ENCODE measurements around the gene JPH4. TPM values are rescaled to one million over a fixed set of nuclear protein-coding genes. Genes with fewer than 3 reads are reported as not detected.

JPH4 gene
- total RNA-seq, 1 donor from 2014 or later = 0.22 TPM

DNA sequence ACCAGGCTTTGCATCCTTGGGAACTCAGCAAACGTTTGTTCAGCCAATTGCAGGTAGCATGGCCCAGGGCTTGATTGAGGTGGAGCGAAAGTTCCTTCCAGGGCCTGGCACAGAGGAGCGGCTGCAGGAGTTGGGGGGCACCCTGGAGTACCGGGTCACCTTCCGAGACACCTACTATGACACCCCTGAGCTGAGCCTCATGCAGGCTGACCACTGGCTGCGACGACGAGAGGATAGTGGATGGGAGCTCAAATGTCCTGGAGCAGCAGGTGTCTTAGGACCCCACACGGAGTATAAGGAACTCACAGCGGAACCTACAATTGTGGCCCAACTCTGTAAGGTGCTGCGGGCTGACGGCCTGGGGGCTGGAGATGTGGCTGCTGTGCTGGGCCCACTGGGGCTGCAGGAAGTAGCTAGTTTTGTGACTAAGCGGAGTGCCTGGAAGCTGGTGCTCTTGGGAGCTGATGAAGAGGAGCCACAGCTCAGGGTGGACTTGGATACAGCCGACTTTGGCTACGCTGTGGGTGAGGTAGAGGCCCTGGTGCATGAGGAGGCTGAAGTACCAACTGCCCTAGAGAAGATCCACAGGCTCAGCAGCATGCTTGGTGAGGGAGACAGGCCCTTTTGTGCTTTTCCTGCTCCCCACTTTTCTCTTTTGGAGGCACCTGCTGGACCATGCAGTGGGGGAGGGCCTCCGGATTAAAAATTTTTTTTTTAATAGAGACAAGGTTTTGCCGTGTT, 21.7 kb downstream of the JPH4 start:
- ATAC-seq (no peak), DNase-seq (no peak)
- intact Hi-C loops (cut with micrococcal nuclease) = loop anchor here (5.0 kb wide), 1 partner anchor 80 kb away; no protein-coding TSS in a partner anchor

DNA sequence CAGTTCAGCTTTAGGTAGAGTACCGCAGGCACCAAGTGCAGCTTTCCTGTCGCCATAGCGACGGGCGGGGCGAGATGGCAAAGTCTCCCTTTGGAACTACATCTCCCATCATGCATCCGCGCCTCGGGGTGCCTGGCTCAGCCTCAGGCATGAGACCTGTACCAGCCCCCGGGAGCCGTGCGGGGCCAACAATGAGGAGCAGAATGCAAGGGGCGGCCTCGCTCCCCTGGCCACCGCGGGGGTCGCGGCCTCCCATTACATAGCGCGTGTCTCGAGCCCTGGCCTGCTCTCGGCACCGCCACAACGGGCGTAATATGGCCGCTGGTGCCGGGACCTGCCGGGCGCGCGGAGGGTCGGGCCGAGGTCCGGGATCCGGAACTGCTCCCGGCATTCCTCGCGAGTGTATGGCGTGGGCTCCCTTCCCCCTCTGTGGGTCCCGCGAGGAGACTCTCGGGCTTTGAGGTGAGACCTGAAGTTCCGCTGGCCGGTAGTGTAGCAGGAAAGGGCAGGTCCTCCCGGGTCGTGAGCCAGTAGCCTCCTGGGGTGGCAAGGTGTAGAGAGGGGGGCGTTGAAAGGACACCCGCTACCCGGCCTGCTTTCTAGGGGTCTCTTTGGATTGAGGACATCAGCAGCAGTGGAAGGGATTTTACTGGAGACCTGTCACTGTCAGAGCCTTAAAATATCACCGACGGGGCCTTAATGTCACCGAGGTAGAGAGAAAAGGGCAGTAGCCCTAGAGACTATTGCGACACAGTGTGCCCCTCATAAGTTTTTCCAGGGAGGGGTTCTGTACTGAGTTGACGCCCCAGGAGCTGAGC, 22.5 kb downstream of the JPH4 start, which contains the start of gene THTPA:
Gene THTPA, plus strand, starts transcription at position 390 of the 818 bp plus-strand sequence. CDS start 487 bp downstream, outside the sequence.
- DNase-seq (peak; percentile 97), ATAC-seq (peak; percentile 94)
- intact Hi-C loops (cut with micrococcal nuclease) = loop anchor here (5.0 kb wide), 1 partner anchor 79 kb away; no protein-coding TSS in a partner anchor

DNA sequence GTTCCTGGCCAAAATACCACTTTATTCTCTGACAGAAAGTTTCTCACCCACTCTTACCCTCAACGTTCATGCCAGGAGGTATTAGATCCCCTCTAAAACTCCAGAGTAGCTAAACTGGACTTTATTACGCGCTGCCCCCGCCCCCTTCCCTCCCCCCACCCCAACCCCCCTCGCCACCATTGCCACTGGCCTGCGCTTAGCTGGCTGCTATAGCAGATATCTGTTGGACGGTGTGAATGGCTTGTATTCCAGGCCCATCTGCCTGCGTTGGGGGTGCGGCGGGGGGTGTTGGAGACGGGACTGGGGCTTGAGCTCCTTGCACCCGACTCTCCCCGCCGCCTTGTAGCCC, 23.1 kb downstream of the JPH4 start:
- DNase-seq (no peak), ATAC-seq (no peak)
- intact Hi-C loops (cut with micrococcal nuclease) = loop anchor here (5.0 kb wide), 1 partner anchor 78 kb away; no protein-coding TSS in a partner anchor

DNA sequence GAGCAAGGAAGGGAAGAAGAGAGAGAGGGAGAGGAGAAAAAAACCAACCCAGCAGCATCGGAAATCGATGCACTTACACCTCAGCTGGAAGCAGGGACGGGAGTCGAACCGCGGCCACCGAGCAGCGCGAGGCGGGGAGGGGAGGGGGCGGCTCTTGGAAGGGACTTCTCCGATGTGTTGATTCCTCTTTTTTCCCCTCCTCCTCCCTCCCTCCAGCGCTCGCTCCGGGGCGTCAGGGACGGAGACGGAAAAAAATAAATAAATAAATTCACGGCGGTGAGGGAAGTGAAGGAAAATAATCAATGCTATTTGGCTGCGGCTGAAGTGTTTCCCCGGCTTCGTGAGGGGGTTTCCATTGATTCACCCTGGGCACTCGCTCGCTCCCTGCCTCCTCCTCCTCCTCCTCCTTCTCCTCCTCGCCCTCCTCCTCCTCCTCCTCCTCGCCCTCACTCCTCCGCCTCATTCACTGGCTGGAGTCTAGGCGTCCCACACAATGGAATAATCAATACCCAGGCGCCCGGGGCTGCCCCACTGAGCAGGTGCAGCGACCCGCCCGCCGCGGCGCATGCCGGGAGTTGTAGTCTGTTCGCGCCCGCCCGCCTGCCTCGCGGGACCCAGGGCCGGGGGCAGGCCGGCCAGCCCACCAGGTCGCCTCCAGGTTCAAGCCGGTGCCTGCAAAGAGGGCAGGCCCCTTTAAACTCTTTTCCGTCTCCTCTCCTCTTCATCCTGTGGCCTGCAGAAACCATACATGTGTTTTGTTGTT, 27.1 kb downstream of the JPH4 start, which contains the start of gene ZFHX2:
Gene ZFHX2, minus strand, starts transcription at position 500 of the 763 bp plus-strand sequence. CDS start 16,440 bp downstream, outside the sequence.
- peak; percentile 72 for ATAC-seq
- DNase-seq = peak; percentile 90
- intact Hi-C loops (cut with micrococcal nuclease) = no loop called here

DNA sequence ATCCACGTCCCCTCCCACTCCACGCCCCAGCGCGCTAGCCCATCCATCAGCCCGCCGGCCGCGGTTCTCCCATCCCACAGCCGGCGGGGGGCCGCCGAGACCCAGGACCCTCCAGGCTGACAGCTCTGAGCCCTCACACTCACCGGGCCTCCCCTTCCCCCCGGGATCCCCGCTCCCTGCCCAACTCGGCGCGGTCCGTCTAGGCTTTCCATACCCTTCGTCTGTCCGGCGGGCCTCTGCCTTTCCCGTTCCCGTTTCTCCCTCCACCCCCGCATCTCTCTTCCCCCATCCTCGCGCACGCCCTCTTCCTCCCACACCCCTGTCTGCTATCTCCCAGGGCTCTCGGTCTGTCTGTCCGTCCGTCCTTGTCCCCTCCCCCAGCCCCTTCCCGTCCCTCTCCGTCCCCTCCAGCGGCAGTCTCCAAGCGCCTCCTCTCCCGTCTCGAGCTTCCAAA, 27.8 kb downstream of the JPH4 start:
- DNase-seq = peak; percentile 44
- intact Hi-C loops (cut with micrococcal nuclease) = no loop called here
- ATAC-seq = peak; percentile 22

DNA sequence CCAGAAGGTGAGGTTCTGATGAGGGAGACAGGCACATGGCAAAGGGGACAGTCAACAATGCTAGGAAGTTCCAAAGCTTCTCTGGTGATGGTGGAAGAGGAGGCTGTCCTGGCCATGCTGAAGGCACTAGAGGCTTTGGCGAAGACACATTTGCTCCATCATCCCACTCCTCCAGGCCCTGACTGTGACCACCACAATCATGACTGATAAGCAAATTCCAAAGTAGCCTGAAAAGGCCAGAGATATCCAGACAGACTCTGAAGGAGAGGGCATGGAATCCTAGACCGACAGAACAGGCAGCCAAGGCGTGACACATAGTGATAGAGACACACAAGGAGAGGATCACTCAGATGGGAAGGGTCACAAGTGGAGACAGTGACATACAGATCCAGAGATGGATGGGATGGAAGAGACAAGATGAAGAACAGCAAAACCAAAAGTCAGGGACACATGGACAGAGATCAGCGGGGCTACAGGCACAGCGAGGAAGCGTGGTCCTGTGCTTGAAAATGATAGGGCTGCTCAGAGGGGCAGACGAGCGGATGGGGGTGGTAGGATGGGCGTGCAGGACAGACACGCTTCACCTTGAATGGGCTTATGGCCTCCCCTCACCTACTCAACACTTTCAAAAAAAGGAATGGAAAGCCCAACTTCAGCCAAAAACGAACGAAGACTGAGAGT, 28.3 kb downstream of the JPH4 start:
- intact Hi-C loops (cut with micrococcal nuclease) = no loop called here
- ATAC-seq (no peak), DNase-seq (no peak)

DNA sequence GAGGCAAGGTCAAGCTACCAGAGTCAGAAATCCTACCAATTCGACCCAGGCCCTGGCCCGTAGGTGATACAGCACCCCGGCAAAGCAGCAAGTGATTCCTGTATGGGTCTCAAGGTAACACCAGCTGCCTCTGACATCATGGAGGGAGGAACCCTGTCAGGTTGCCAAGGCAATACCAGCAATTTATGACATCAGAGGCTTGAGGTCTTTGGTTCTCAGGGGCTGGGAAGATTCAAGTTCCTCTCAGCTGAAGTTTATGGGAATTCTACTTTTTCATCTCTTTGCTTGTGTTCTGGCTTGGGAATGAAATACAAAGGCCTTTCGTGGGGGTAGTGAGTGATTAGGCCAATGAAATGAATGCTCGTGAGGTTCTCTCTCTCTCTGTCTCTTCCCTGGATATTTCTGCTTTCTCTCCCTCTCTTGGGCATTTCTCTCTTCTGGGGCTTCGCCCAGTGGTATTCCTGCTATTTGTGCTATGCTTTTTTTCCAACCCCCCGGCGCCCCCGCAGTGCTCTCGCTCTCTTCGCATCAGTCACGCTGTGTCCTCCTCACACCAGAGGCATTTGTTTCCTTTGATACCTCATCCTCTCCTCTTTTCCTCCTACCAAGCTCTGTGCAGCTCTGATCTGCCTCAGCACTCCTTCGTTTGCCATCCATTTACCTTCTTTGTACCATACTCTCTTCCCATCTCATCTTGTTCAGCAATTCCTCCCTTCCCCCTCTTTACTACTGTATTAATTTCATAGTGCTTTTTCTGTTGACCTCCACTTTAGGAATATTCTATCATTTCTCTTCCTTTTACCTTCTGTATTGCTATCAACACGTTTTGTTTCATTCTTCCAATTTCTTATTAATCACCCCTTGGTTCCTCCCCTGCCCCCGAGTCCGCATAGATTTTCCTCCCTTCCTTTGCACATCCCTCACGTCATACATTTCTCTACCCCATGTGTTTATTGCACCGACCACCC, 30.0 kb downstream of the JPH4 start:
- ATAC-seq = no peak
- intact Hi-C loops (cut with micrococcal nuclease) = no loop called here
- DNase-seq = no peak

DNA sequence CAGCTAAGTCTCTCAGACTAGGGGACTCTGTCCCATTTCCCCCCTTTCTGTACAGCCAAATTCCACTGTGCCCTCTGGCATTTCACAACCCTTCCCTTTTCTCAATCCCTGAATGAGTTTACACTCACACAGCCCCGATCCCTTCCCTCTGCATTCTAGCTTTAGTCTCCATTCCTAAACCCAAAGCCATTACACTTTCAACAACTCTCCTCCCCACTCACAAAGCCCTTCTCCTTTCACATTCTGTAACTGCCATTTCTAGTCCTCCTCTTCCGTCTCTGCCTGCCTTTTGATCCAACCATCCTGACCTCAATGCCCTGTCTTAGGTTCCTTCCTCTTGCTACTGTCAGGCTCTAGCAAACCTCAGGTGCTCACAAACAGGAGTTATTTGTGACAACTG, 30.7 kb downstream of the JPH4 start:
- intact Hi-C loops (cut with micrococcal nuclease) = no loop called here
- DNase-seq = no peak
- ATAC-seq = no peak

DNA sequence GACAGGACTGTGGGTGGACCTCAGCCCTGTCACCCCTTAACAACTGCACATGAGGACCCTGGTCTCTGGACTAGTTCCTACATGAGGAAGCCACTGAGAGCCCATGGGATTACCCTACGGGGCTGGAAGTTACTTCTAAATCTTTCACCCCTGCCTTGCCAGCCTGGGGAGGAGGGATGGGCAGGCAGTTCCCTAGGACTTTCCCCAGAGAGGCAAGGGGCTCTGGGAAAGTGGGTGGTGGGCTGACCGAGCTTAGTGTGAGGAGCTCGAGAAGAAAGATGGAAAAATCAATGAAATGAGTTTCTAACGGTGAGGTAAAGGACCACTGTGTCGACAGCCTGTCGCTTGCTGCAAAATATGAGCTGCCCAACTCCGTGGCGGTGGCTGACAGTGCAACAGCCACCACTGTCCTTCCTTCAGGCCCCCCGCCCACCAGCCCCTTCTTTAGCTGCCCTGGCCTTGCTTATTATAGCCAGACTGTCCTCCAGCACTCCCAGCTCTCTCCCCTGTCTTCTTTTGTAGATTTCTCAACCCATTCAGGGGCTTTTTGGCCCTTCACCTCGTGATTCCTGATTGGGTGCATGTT, 32.0 kb downstream of the JPH4 start:
- intact Hi-C loops (cut with micrococcal nuclease) = no loop called here
- DNase-seq (no peak), ATAC-seq (no peak)

DNA sequence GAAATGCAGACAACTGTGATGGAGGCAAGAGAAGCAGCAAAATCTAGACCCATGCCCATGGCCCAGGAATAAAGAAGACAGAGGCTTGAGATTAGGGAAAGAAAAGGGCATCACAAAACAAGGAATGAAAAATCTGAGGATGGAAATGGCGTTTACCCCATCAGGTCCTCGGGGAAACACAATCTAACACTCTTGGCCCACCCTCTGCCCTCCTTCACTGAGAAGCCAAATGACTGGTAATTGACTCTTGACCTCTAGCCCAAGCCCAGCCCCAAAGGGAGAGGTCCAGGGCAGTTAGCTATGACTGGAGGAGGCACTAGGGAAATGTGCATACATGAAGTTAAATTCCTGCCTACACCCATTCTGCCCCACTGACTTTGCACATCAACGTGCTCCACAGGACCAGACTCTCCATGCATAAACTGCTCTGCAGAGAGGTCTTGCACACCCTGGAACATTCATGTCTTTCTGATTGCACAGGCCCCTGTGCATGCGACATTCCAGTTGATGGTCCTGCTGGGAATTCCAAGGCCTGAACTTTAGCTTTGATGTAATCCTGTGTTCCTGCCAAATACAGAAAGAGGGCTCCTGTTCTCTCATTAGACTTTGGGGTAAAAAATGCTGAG, 32.7 kb downstream of the JPH4 start:
- no peak for DNase-seq
- ATAC-seq = no peak
- intact Hi-C loops (cut with micrococcal nuclease) = no loop called here

DNA sequence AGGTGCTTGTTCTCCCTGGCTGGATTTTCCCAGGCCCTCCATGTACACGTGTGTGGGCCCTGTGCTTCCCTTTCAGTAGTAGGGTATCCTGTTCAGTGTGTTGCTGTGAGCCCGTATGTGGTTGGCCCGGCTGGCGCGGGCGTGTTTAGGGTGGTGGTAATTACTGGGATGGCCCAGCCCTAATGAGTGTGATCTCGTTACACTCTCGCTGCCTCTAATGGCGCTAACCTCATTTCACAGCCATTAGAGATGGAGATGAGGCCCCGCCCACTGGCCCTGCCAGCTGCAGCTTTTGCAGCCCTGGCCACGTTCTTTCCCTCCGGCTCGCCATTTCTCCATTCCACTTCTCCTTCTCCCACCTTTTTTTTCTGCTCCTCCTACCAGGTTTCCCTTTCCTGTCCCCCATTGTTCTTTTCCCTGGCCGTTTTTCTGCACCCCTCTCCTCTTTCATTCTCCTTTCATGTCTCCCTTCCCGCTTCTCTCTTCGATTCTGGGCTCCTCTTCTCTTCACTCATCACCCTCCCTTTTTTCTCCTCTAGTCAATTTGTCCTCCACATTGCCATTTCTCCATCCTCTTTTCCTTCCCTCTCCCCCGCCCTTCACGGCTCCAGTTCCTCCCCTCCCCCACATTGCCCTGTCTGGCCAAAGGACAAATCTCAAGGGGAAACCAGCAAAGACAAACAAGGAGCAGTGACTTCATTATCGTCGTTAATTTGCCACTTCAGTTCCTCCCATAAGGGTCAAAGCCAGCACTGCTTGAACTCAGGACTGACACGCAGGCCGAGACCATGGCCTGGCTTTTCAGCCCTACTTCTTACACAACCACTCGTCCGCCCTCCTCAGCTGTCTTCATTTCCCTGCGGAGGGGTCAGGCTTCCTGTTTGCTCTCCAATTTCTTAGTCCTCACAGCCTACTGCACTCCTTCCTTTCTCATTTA, 33.8 kb downstream of the JPH4 start:
- ATAC-seq (peak; percentile 93), DNase-seq (peak; percentile 68)
- intact Hi-C loops (cut with micrococcal nuclease) = no loop called here

DNA sequence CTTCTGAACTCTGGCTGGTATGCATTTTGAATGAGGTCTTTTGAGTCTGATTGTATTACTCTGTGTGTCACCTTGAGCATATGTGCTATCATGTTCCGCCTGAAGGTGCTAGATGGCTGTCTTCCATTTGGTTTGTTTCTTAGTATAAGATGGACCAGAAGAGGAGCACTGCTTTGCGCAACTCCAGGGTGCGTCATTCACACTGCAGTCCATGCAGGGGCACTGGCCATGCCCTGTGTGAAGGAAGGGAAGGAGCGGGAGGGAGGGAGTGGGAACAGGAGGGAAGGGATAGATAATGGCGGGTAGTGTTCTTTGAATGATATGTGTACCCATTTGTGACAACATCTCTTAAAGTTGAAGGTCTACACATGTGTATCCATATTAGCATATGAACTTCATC, 35.2 kb downstream of the JPH4 start:
- intact Hi-C loops (cut with micrococcal nuclease) = no loop called here
- DNase-seq = no peak
- ATAC-seq = no peak

DNA sequence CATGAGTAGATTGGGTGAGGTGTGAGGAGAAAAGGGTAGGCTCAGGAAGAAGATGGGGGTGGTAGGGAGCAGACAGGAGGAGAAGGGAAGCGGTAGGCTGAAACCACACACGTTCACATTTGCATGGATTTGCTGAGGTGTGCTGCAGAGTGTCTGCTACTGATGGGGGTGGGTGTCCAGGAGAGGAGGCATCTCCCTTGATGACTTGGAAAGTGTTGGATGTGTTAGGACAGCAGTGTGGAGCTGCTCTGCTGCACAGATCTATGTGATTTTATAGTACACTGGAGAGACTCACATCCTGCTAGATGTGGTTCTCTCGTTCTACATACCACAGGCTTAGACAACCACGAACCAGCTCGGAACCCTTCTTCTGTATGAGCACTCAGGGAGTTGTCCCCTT, 36.3 kb downstream of the JPH4 start:
- ATAC-seq = no peak
- intact Hi-C loops (cut with micrococcal nuclease) = no loop called here
- no peak for DNase-seq

DNA sequence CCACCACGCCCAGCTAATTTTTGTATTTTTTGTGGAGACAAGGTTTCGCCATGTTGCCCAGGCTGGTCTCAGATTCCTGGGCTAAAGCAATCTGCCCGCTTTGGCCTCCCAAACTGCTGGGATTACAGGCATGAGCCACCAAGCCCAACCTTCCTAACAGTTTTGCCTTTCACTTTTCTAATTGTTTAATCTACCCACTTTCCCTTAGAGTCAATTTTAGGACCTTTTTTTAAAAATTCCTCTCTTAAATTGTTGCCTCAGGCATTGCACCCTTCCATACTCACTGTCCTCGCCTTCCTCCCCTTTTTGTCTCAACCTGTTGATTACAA, 38.5 kb downstream of the JPH4 start:
- intact Hi-C loops (cut with micrococcal nuclease) = no loop called here
- DNase-seq (no peak), ATAC-seq (no peak)

DNA sequence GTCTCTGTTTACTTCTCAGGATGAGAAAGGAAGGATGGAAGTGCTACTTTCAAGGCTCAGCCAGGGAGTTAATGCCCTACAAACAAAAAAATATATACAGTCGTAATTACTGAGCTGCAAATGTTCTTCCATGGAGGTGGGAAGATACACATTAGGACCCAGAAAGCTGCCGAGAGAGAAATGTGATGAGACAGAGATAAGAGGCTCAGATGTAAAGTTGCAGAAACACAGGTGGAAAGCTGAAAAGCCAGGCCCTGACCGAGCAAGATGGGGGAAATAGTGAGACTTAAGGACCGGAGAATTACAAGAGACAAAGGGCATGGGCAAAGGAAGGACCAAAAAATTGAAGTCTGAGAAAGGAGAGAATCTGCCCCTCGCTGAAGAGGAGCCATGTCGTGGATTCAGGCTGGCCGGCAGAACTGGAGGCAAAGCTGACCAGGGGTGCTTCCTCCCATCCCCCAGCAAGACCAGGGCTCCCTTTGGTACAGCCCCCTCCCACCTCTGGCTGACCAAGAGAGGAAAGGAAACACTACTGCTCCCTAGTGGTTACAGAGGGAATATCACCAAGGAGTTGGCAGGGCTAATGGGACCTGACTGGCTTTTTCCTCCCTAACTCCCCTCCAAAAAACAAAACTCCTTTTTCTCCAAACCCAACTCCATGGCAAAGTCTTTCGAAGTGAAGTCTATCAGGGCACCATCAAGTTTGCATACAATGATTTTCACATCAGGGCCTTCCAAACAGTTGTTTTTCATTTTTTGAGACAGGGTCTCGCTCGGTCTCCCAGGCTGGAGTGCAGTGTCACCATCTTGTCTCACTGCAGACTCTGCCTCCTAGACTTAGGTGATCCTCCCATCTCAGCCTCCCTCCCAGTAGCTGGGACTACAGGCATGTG, 39.1 kb downstream of the JPH4 start:
- ATAC-seq (peak; percentile 66), DNase-seq (no peak)
- intact Hi-C loops (cut with micrococcal nuclease) = no loop called here

All from left ventricle myocardium superior (tissue), 1 donor.